BLaER1 (cell line): ENCODE measurements around the gene PARD3.
"Not testable (repeated sequence)": the region's sequence is repeated elsewhere in the genome, so short reads cannot be mapped to it uniquely, and the experiment has no call there.

Source experiments
- H3K27ac ChIP-seq: shearing (Covaris generic); formaldehyde crosslinking; 2 replicates; pipeline ENCODE4 v1.8.1; 2022
- H3K27me3 ChIP-seq: shearing (Covaris generic); formaldehyde crosslinking; 2 replicates; pipeline ENCODE4 v1.8.1; 2022
- H3K36me3 ChIP-seq: shearing (Covaris generic); formaldehyde crosslinking; 2 replicates; pipeline ENCODE4 v1.8.1; 2022
- H3K4me1 ChIP-seq: shearing (Covaris generic); formaldehyde crosslinking; 2 replicates; pipeline ENCODE4 v1.8.1; 2022
- H3K4me2 ChIP-seq: shearing (Covaris generic); formaldehyde crosslinking; 2 replicates; pipeline ENCODE4 v1.8.1; 2022
- H3K4me3 ChIP-seq: shearing (Covaris generic); formaldehyde crosslinking; 2 replicates; pipeline ENCODE4 v1.8.1; 2022
- H3K9ac ChIP-seq: shearing (Covaris generic); formaldehyde crosslinking; 2 replicates; pipeline ENCODE4 v1.8.1; 2022
- H3K9me3 ChIP-seq: shearing (Covaris generic); formaldehyde crosslinking; 2 replicates; pipeline ENCODE4 v1.8.1; 2022
- H4K20me1 ChIP-seq: shearing (Covaris generic); formaldehyde crosslinking; 2 replicates; pipeline ENCODE4 v1.8.1; 2022
- Cebpa-rat ChIP-seq: shearing (Covaris generic); IDR thresholded peaks from 2 replicates; pipeline ENCODE4 v1.8.1; 2022

Gene PARD3

GRCh38 chr10:34432589-34432988, 382.5 kb downstream of the PARD3 start:
- H3K4me1 ChIP-seq: no peaks in the 10 kb centered on the region
- H3K27ac ChIP-seq: no peak overlapping the region
- H3K9me3 ChIP-seq: no peaks in the 10 kb centered on the region
- H4K20me1 ChIP-seq: no peaks in the 10 kb centered on the region
- no peaks in the 10 kb centered on the region for H3K36me3 ChIP-seq
- no peak overlapping the region for H3K4me2 ChIP-seq
- H3K27me3 ChIP-seq: no peaks in the 10 kb centered on the region
- H3K4me3 ChIP-seq: no peak overlapping the region
- no peak overlapping the region for H3K9ac ChIP-seq
- TF ChIP-seq Cebpa-rat: no peak

- no peaks in the 10 kb centered on the region for H4K20me1 ChIP-seq
- no peaks in the 10 kb centered on the region for H3K27me3 ChIP-seq
- H3K4me2 ChIP-seq: no peak overlapping the region
- H3K4me1 ChIP-seq: no peaks in the 10 kb centered on the region
- no peak for TF ChIP-seq Cebpa-rat
- H3K36me3 ChIP-seq: no peaks in the 10 kb centered on the region
- no peaks in the 10 kb centered on the region for H3K9me3 ChIP-seq
- H3K27ac ChIP-seq: no peak overlapping the region
- no peak overlapping the region for H3K4me3 ChIP-seq
- no peak overlapping the region for H3K9ac ChIP-seq
Observed at GRCh38 chr10:34430685-34431084, 384.4 kb downstream of the PARD3 start.

- no peak for TF ChIP-seq Cebpa-rat
- H3K36me3 ChIP-seq: no peaks in the 10 kb centered on the region
- H3K4me2 ChIP-seq: no peak overlapping the region
- H3K27ac ChIP-seq: no peak overlapping the region
- H3K4me3 ChIP-seq: no peak overlapping the region
- H3K9ac ChIP-seq: no peak overlapping the region
- H3K4me1 ChIP-seq: no peaks in the 10 kb centered on the region
- no peaks in the 10 kb centered on the region for H3K27me3 ChIP-seq
- H3K9me3 ChIP-seq: no peaks in the 10 kb centered on the region
- no peaks in the 10 kb centered on the region for H4K20me1 ChIP-seq
Observed at GRCh38 chr10:34428501-34428900, 386.6 kb downstream of the PARD3 start.

GRCh38 chr10:34427911-34428216, 387.2 kb downstream of the PARD3 start:
- Histone ChIP-seq H4K20me1 (no peaks in the 10 kb centered on the region), H3K4me2 (no peak overlapping the region), H3K27me3 (no peaks in the 10 kb centered on the region), H3K4me1 (no peaks in the 10 kb centered on the region), H3K9me3 (no peaks in the 10 kb centered on the region), H3K36me3 (no peaks in the 10 kb centered on the region), H3K9ac (no peak overlapping the region), H3K4me3 (no peak overlapping the region), H3K27ac (no peak overlapping the region)
- no peak for TF ChIP-seq Cebpa-rat

- not testable (repeated sequence) for H3K27ac ChIP-seq, H3K4me2 ChIP-seq, H3K4me1 ChIP-seq, H3K36me3 ChIP-seq, H4K20me1 ChIP-seq, H3K27me3 ChIP-seq, H3K9ac ChIP-seq, H3K4me3 ChIP-seq, H3K9me3 ChIP-seq
Observed at GRCh38 chr10:34427158-34427910, 387.8 kb downstream of the PARD3 start.

GRCh38 chr10:34426538-34427157, 388.4 kb downstream of the PARD3 start:
- not testable (repeated sequence) for H4K20me1 ChIP-seq, H3K4me2 ChIP-seq, H3K9ac ChIP-seq, H3K4me1 ChIP-seq, H3K9me3 ChIP-seq, H3K36me3 ChIP-seq, H3K4me3 ChIP-seq, H3K27me3 ChIP-seq, H3K27ac ChIP-seq

GRCh38 chr10:34426041-34426440, 389.1 kb downstream of the PARD3 start:
- Histone ChIP-seq H3K4me2 (no peak overlapping the region), H4K20me1 (no peaks in the 10 kb centered on the region), H3K27ac (no peak overlapping the region), H3K9ac (no peak overlapping the region), H3K4me3 (no peak overlapping the region), H3K27me3 (no peaks in the 10 kb centered on the region), H3K9me3 (no peaks in the 10 kb centered on the region), H3K4me1 (no peaks in the 10 kb centered on the region), H3K36me3 (no peaks in the 10 kb centered on the region)
- TF ChIP-seq Cebpa-rat: no peak

GRCh38 chr10:34423673-34424625, 391.1 kb downstream of the PARD3 start:
- H3K36me3 ChIP-seq: no peaks in the 10 kb centered on the region
- H3K9ac ChIP-seq: no peak overlapping the region
- TF ChIP-seq Cebpa-rat: no peak
- no peak overlapping the region for H3K4me3 ChIP-seq
- H4K20me1 ChIP-seq: no peaks in the 10 kb centered on the region
- no peaks in the 10 kb centered on the region for H3K9me3 ChIP-seq
- no peaks in the 10 kb centered on the region for H3K27me3 ChIP-seq
- H3K4me2 ChIP-seq: no peak overlapping the region
- H3K4me1 ChIP-seq: no peaks in the 10 kb centered on the region
- no peak overlapping the region for H3K27ac ChIP-seq

- Histone ChIP-seq H3K9ac (no peak overlapping the region), H4K20me1 (no peaks in the 10 kb centered on the region), H3K36me3 (no peaks in the 10 kb centered on the region), H3K27me3 (no peaks in the 10 kb centered on the region), H3K4me1 (no peaks in the 10 kb centered on the region), H3K4me2 (no peak overlapping the region), H3K27ac (no peak overlapping the region), H3K9me3 (no peaks in the 10 kb centered on the region), H3K4me3 (no peak overlapping the region)
- no peak for TF ChIP-seq Cebpa-rat
Observed at GRCh38 chr10:34420795-34421194, 394.3 kb downstream of the PARD3 start.

- no peak for TF ChIP-seq Cebpa-rat
- Histone ChIP-seq H3K36me3 (no peaks in the 10 kb centered on the region), H3K4me1 (no peaks in the 10 kb centered on the region)
Observed at GRCh38 chr10:34420273-34420672, 394.8 kb downstream of the PARD3 start.

More at GRCh38 chr10:34420273-34420672, 394.8 kb downstream of the PARD3 start:
- Histone ChIP-seq H3K9me3 (no peaks in the 10 kb centered on the region), H3K4me2 (no peak overlapping the region), H3K27ac (no peak overlapping the region), H4K20me1 (no peaks in the 10 kb centered on the region), H3K9ac (no peak overlapping the region), H3K27me3 (no peaks in the 10 kb centered on the region), H3K4me3 (no peak overlapping the region)
